Measurements from ENCODE around the gene MXRA7.

GRCh38 chr17:76700617-76701470, 9.9 kb downstream of the MXRA7 start:
- TF ChIP-seq EZH2 (IDR thresholded peaks at IDR 0.05; ENCODE audit: borderline replicate concordance, low read depth, low read length, severe bottlenecking): no peak
- TF ChIP-seq CTCF (IDR thresholded peaks at IDR 0.05; ENCODE audit: borderline replicate concordance, extremely low read depth, low read length, poor library complexity, severe bottlenecking): no peak
